NCI-H524 (cell line): ENCODE results near the gene THADA.
A peak's percentile ranks its signal among the peaks of the same experiment; 100 is the strongest.

Experiments
- DNase-seq, 2 experiments: peaks; one replicate each; lab custom pipeline; 2025; lab: John Stamatoyannopoulos, UW

The THADA gene

GRCh38 chr2:43349904-43350303, 245.9 kb downstream of the THADA start:
- no peak for DNase-seq

- DNase-seq: no peak
Measured at GRCh38 chr2:43348908-43349661, 246.8 kb downstream of the THADA start.

GRCh38 chr2:43347746-43348145, 248.1 kb downstream of the THADA start:
- no peak for DNase-seq

- DNase-seq: no peak
Measured at GRCh38 chr2:43346602-43347567, 249.0 kb downstream of the THADA start.

GRCh38 chr2:43345872-43346271, 250.0 kb downstream of the THADA start:
- DNase-seq: no peak

- no peak for DNase-seq
Measured at GRCh38 chr2:43345391-43345813, 250.4 kb downstream of the THADA start.

- DNase-seq: no peak
Measured at GRCh38 chr2:43344868-43345373, 250.9 kb downstream of the THADA start.

- DNase-seq: no peak
Measured at GRCh38 chr2:43343573-43344304, 252.1 kb downstream of the THADA start.

- DNase-seq: no peak
Measured at GRCh38 chr2:43341959-43342757, 253.7 kb downstream of the THADA start.

GRCh38 chr2:43340945-43341356, 254.9 kb downstream of the THADA start:
- no peak for DNase-seq

GRCh38 chr2:43340066-43340465, 255.8 kb downstream of the THADA start:
- no peak for DNase-seq

- no peak for DNase-seq
Measured at GRCh38 chr2:43333656-43334144, 262.1 kb downstream of the THADA start.

GRCh38 chr2:43333101-43333655, 262.7 kb downstream of the THADA start:
- DNase-seq: peak; percentile 33 to 65

- no peak for DNase-seq
Measured at GRCh38 chr2:43332653-43333052, 263.2 kb downstream of the THADA start.

- DNase-seq: no peak
Measured at GRCh38 chr2:43331422-43331821, 264.4 kb downstream of the THADA start.

GRCh38 chr2:43329637-43330036, 266.2 kb downstream of the THADA start:
- no peak for DNase-seq

GRCh38 chr2:43328832-43329231, 267.0 kb downstream of the THADA start:
- no peak for DNase-seq

- no peak for DNase-seq
Measured at GRCh38 chr2:43328133-43328532, 267.7 kb downstream of the THADA start.

GRCh38 chr2:43327119-43327518, 268.7 kb downstream of the THADA start:
- DNase-seq: peak; percentile 14 to 54

GRCh38 chr2:43326101-43326825, 269.6 kb downstream of the THADA start:
- DNase-seq: no peak
